Astrocyte of the cerebellum (primary cell): ENCODE measurements around the gene TMEM135.

Experiments used
- DNase-seq: peaks from one replicate; pipeline ENCODE4 v3.0.0-alpha.2; 2011; ENCODE audit warnings: low read depth
- H3K4me3 ChIP-seq: 2 replicates; pipeline ENCODE4 v1.5.1; 2011; ENCODE audit warnings: mild to moderate bottlenecking, low read depth, low read length, moderate library complexity
- CTCF ChIP-seq: IDR thresholded peaks from 2 replicates; pipeline ENCODE4 v1.5.1; 2012; ENCODE audit warnings: low read length, low read depth, moderate library complexity, mild to moderate bottlenecking; ENCODE audit errors: missing control alignments
- in situ Hi-C: cut with HindIII; loops from 2 replicates; pipeline ENCODE4 v1.10.0; 2017; ENCODE audit warnings: low sequenced_read_pairs

The TMEM135 gene

GRCh38 chr11:87353771-87354345, 316.1 kb downstream of the TMEM135 start:
- no peak overlapping the region for H3K4me3 ChIP-seq
- in situ Hi-C loops, result no loop called here
- no peak for TF ChIP-seq CTCF
- no peak for DNase-seq

- H3K4me3 ChIP-seq, result no peak overlapping the region
- in situ Hi-C loops, result no loop called here
- DNase-seq, result no peak
- TF ChIP-seq CTCF, result no peak
These were observed 317.9 kb downstream of the TMEM135 start for GRCh38 chr11:87355596-87355995.

- DNase-seq, result no peak
- TF ChIP-seq CTCF, result no peak
- in situ Hi-C loops, result no loop called here
- no peak overlapping the region for H3K4me3 ChIP-seq
These were observed 318.7 kb downstream of the TMEM135 start for GRCh38 chr11:87356428-87356827.

GRCh38 chr11:87358461-87358860, 320.7 kb downstream of the TMEM135 start:
- no peak for DNase-seq
- in situ Hi-C loops, result no loop called here

GRCh38 chr11:87359401-87359800, 321.7 kb downstream of the TMEM135 start:
- DNase-seq, result no peak
- in situ Hi-C loops, result no loop called here
- TF ChIP-seq CTCF, result no peak
- H3K4me3 ChIP-seq, result no peak overlapping the region

More at GRCh38 chr11:87358461-87358860, 320.7 kb downstream of the TMEM135 start:
- no peak for TF ChIP-seq CTCF
- no peak overlapping the region for H3K4me3 ChIP-seq

- TF ChIP-seq CTCF, result no peak
- no peak for DNase-seq
- in situ Hi-C loops, result no loop called here
- H3K4me3 ChIP-seq, result no peak overlapping the region
These were observed 324.2 kb downstream of the TMEM135 start for GRCh38 chr11:87361891-87362290.

GRCh38 chr11:87366346-87366745, 328.6 kb downstream of the TMEM135 start:
- in situ Hi-C loops, result no loop called here
- no peak for DNase-seq
- TF ChIP-seq CTCF, result no peak
- H3K4me3 ChIP-seq, result no peak overlapping the region
